ENCODE data around the gene IRX6. TPM values are rescaled to one million over a fixed set of nuclear protein-coding genes. Genes with fewer than 3 reads are reported as not detected.

The IRX6 gene
- total RNA-seq, 4 donors from 2014 or later, result 0.11 to 1.6 (median 0.17) TPM; not detected in 1

DNA sequence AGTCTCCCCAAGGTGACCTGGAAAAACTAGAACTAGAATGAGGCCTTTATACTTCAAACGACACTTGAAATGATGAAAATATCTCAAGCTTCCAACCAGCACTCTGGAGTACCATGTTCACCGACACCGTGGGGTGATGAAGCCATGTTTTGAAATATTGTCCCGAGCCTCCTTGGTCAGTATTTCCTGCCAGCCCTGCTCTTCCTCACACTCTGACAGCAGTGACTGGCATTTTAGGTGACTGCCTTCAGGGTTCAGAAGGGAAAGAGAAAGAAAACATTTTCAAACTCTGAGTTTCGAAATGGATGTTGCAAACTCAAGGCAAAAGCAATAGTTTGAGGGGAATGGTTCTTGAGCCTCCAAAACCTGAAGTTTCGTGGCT lies 39.3 kb upstream of the IRX6 start:
- 81% methylated on average over 6 of the region's 6 CpGs for WGBS
- Histone ChIP-seq H3K27me3 (peaks cover 0 to 34% (median 4%) of the 10 kb centered on the region in 4 donors), H3K9me3 (peaks cover 0 to 21% (median 13%) of the 10 kb centered on the region in 4 donors), H3K27ac (replicated peaks in 1 of 4) (no peak overlapping the region), H3K36me3 (no peaks in the 10 kb centered on the region), H3K4me3 (no peak overlapping the region), H3K4me1 (no peaks in the 10 kb centered on the region)
- intact Hi-C loops (cut with DNase I), result no loop called here
- TF ChIP-seq POLR2AphosphoS5 (IDR thresholded peaks at IDR 0.05) (no peak), POLR2A (IDR thresholded peaks at IDR 0.05; ENCODE audit: low read depth) (no peak), EP300 (IDR thresholded peaks at IDR 0.05) (no peak)
- TF ChIP-seq, protein P1, sequence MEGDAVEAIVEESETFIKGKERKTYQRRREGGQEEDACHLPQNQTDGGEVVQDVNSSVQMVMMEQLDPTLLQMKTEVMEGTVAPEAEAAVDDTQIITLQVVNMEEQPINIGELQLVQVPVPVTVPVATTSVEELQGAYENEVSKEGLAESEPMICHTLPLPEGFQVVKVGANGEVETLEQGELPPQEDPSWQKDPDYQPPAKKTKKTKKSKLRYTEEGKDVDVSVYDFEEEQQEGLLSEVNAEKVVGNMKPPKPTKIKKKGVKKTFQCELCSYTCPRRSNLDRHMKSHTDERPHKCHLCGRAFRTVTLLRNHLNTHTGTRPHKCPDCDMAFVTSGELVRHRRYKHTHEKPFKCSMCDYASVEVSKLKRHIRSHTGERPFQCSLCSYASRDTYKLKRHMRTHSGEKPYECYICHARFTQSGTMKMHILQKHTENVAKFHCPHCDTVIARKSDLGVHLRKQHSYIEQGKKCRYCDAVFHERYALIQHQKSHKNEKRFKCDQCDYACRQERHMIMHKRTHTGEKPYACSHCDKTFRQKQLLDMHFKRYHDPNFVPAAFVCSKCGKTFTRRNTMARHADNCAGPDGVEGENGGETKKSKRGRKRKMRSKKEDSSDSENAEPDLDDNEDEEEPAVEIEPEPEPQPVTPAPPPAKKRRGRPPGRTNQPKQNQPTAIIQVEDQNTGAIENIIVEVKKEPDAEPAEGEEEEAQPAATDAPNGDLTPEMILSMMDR (IDR thresholded peaks at IDR 0.05), result no peak
- no peak for DNase-seq (ENCODE audit: extremely low spot score)

- intact Hi-C loops (cut with DNase I), result no loop called here
- Histone ChIP-seq H3K4me1 (no peaks in the 10 kb centered on the region), H3K9me3 (peaks cover 0 to 21% (median 13%) of the 10 kb centered on the region in 4 donors), H3K27ac (replicated peaks in 1 of 4) (no peak overlapping the region), H3K36me3 (no peaks in the 10 kb centered on the region), H3K4me3 (no peak overlapping the region), H3K27me3 (peaks cover 0 to 33% (median 1%) of the 10 kb centered on the region in 4 donors)
- 62% methylated on average over 2 of the region's 2 CpGs for WGBS
- TF ChIP-seq, protein P1 (IDR thresholded peaks at IDR 0.05), result no peak
- TF ChIP-seq EP300 (IDR thresholded peaks at IDR 0.05) (no peak), POLR2AphosphoS5 (IDR thresholded peaks at IDR 0.05) (no peak), POLR2A (IDR thresholded peaks at IDR 0.05; ENCODE audit: low read depth) (no peak)
- no peak for DNase-seq (ENCODE audit: extremely low spot score)
These were observed 38.4 kb upstream of the IRX6 start for GRCh38 chr16:55285586-55285985.

DNA sequence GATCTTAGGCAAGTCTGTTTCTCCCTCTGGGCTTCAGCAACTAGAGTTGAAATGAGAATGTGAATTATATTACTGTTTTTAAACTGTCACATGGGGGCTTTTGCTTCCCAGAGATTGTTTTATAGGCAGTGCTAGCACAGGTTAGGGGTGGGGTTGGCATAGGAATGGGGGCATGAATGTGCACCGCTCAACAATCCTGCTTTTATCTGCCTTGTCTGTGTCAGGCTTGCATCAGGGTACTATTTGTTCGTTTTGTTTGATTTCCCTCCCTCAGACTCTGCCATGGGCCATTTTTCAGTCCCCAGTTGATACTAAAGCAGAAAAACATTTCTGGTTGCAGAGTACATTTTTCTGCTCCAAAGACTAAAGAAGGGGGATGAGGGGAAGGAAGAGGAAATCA lies 34.6 kb upstream of the IRX6 start:
- TF ChIP-seq POLR2A (IDR thresholded peaks at IDR 0.05; ENCODE audit: low read depth) (no peak), POLR2AphosphoS5 (IDR thresholded peaks at IDR 0.05) (no peak), EP300 (IDR thresholded peaks at IDR 0.05) (no peak)
- TF ChIP-seq, protein P1 (IDR thresholded peaks at IDR 0.05), result no peak
- Histone ChIP-seq H3K4me1 (no peaks in the 10 kb centered on the region), H3K36me3 (no peaks in the 10 kb centered on the region), H3K9me3 (peaks cover 0 to 21% (median 13%) of the 10 kb centered on the region in 4 donors), H3K27ac (replicated peaks in 1 of 4) (no peak overlapping the region), H3K27me3 (peaks cover 0 to 11% (median 0%) of the 10 kb centered on the region in 4 donors), H3K4me3 (no peak overlapping the region)
- intact Hi-C loops (cut with DNase I), result no loop called here
- WGBS, result 80% methylated on average over 2 of the region's 2 CpGs
- no peak for DNase-seq (ENCODE audit: extremely low spot score)

GRCh38 chr16:55291847-55292246 lies 32.2 kb upstream of the IRX6 start:
- DNase-seq (ENCODE audit: extremely low spot score), result no peak
- Histone ChIP-seq H3K4me3 (no peak overlapping the region), H3K36me3 (no peaks in the 10 kb centered on the region), H3K9me3 (peaks cover 0 to 21% (median 13%) of the 10 kb centered on the region in 4 donors), H3K27ac (replicated peaks in 1 of 4) (no peak overlapping the region), H3K27me3 (peaks cover 0 to 6% (median 0%) of the 10 kb centered on the region in 4 donors), H3K4me1 (no peaks in the 10 kb centered on the region)
- WGBS, result 67% methylated on average over 6 of the region's 6 CpGs
- TF ChIP-seq POLR2AphosphoS5 (IDR thresholded peaks at IDR 0.05) (no peak), POLR2A (IDR thresholded peaks at IDR 0.05; ENCODE audit: low read depth) (no peak), EP300 (IDR thresholded peaks at IDR 0.05) (no peak)
- TF ChIP-seq, protein P1 (IDR thresholded peaks at IDR 0.05), result no peak
- intact Hi-C loops (cut with DNase I), result no loop called here

DNA sequence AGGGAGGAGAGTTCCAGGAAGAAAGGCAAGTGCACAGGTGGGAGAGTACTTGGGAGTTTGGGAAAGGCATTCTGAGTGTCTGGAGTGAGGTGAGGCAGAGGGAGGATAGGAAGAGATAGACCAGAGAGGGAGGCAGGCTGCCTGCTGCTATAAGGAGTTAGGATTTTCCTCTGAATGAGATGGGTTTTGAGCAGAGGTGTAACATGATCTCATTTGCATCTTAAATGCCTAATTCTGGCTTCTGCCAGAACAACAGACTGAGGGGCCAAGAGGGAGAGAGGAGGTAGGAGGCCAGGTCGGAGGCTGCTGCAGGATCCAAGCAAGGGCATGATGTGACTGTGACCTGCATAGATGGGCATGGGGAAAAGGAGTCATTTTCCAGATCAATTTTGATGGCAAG lies 31.5 kb upstream of the IRX6 start:
- peaks cover 0 to 7% (median 0%) of the 10 kb centered on the region in 4 donors for H3K27me3 ChIP-seq
- TF ChIP-seq POLR2AphosphoS5 (IDR thresholded peaks at IDR 0.05) (no peak), EP300 (IDR thresholded peaks at IDR 0.05) (no peak)
- TF ChIP-seq, protein P1 (IDR thresholded peaks at IDR 0.05), result no peak
- intact Hi-C loops (cut with DNase I), result no loop called here

More for the DNA sequence above, 31.5 kb upstream of the IRX6 start:
- Histone ChIP-seq H3K4me3 (no peak overlapping the region), H3K9me3 (peaks cover 0 to 17% (median 11%) of the 10 kb centered on the region in 4 donors), H3K36me3 (no peaks in the 10 kb centered on the region), H3K27ac (replicated peaks in 1 of 4) (no peak overlapping the region), H3K4me1 (no peaks in the 10 kb centered on the region)
- DNase-seq (ENCODE audit: extremely low spot score), result no peak
- 82% methylated on average over 1 of the region's 1 CpG for WGBS

All from esophagus muscularis mucosa (tissue), 4 donors.